ES-I3 (cell line): ENCODE data around the gene EPHA2.
A peak's percentile ranks its signal among the peaks of the same experiment; 100 is the strongest.
"Not testable (repeated sequence)": the region's sequence is repeated elsewhere in the genome, so short reads cannot be mapped to it uniquely, and the experiment has no call there.

ENCODE experiments used
- H3K36me3 ChIP-seq: 2 replicates; pipeline ENCODE4 v1.6.1; 2013; ENCODE audit warnings: mild to moderate bottlenecking, low read length, control low read depth, moderate library complexity; ENCODE audit not compliant: insufficient read depth
- H3K4me1 ChIP-seq: 2 replicates; pipeline ENCODE4 v1.6.1; 2013; ENCODE audit warnings: mild to moderate bottlenecking, control low read depth, low read length; ENCODE audit not compliant: insufficient read depth
- H3K9ac ChIP-seq: 2 replicates; pipeline ENCODE4 v1.6.1; 2013; ENCODE audit warnings: low read depth, mild to moderate bottlenecking, low read length, moderate library complexity
- H3K9me3 ChIP-seq: 2 replicates; pipeline ENCODE4 v1.6.1; 2013; ENCODE audit warnings: mild to moderate bottlenecking, low read length, moderate library complexity; ENCODE audit not compliant: control insufficient read depth, insufficient read depth

The EPHA2 gene

DNA sequence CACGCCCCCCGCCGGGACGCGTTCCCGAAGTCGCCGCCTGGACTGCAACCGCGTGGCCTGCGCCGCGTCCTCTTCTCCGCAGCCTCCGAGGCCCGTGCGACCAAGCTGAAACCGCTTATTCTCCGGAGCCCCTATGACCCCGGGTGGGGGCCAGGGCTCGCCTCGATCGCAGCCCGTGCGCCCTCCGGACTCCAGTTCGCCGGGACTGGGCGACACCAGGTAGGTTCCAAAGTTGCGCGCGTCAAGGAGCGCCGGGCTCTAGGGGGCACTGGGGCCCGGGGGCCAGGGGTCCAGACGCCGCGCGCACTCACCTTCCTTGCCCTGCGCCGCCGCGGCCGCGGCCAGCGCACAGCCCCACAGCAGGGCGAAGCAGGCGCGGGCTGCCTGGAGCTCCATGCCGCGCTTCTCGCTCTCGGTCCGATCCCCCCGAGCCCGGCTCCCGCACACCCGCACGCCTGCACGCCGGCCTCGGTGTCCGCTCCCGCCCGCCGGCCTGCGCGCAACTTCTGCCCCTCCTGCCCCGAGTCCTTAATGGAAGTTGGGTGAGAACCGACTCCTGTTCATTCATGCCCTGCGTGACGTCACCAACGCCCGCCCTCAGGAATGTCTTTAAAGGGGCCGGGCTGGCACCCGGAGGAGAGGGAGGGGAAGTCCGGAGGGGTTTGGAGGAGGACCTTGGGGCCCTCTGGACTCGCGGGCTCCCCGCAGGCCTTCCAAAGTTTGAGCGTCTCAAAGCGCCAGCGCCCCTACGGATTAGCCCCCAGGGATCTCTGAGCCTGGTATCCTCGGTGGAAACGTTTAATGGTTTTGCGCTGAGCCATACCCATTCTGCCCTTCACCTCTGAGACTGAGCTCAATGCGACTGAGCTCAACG is at the start of gene EPHA2:
TSS of gene EPHA2 (minus strand) at position 533 of the 874 bp plus-strand sequence. CDS start at position 396, 137 bp downstream.
- Histone ChIP-seq H3K9ac (peak within 1 kb of the TSS; percentile 84), H3K4me1 (peaks cover 25% of the 10 kb centered on the region), H3K9me3 (no peaks in the 10 kb centered on the region), H3K36me3 (peaks cover 4% of the 10 kb centered on the region; the same call in 1 of the 2 replicates)

DNA sequence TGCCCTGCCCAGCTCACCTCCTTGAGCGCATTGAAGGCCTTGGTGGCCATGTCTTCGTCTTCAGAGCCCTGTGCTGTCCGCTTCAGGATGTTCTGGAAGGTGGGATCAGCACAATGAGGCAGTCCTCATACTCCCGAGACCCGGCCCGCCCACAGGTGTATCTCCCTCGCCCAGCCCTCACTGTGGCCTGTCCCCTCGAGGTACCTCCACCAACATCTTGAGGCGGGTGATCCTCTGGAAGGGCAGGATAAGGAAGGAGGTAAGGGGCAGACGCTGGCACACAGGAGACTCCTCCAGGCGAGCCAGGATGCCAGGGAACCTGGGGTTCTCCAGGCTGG is 49.4 kb upstream of the EPHA2 start:
- Histone ChIP-seq H3K4me1 (no peaks in the 10 kb centered on the region; the same call in 1 of the 2 replicates), H3K9ac (no peak overlapping the region), H3K9me3 (no peaks in the 10 kb centered on the region), H3K36me3 (no peaks in the 10 kb centered on the region)

DNA sequence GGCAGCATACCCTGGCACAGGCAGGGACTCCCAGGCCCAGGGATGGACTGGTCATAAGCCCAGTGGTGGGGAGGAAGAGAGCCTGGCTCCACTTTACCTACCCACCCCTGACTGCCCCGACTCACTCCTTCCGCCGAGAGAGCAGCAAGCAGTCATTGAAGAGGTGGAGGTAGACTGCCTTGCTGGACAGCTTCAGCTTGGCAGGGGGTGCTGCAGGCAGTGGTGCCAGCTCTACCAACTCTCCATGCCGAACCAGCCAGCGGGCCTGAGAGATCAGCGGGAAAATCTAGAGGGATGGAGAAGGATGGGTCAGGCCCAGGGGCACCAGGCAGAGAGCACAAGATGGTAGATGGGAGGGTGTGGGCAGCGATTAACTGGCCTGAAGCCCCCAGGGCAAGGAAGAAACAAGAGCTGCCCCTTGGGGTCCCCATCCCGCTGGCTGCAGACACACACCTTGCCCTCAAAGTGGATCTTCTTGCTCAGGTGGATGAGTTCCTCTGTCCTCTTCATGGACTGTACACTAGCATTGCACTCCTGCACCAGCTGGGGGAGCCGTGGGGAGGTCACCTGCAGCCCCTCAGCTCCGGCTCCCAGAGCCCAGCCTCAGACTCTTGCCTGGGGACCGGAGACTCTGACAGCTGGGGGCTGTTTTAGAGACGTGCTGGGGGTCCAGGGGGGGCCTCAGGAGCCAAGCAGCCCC is 48.9 kb upstream of the EPHA2 start:
- H3K4me1 ChIP-seq: no peaks in the 10 kb centered on the region; the same call in 1 of the 2 replicates
- H3K9me3 ChIP-seq: no peaks in the 10 kb centered on the region
- no peak overlapping the region for H3K9ac ChIP-seq
- H3K36me3 ChIP-seq: no peaks in the 10 kb centered on the region

DNA sequence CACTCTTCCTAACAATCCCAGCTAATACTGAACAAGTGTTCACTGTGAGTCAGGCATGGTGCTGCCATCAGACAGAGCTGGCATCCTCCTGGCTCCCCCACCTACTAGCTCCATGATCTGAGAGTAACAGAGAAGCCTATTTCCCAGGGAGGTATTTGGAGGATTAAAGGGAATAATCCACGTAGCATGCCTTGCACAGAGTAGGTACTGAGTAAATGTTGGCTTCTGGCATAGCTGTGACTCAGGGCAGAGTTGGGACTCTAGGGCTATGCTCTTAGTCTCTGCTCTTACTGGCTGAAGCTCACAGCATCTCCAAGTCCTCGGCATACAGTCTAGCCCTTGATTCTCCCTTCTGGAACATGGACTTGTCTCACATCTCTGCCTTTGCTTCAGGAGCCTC is 48.3 kb upstream of the EPHA2 start:
- Histone ChIP-seq H3K9me3 (no peaks in the 10 kb centered on the region), H3K4me1 (no peaks in the 10 kb centered on the region; the same call in 1 of the 2 replicates), H3K36me3 (no peaks in the 10 kb centered on the region), H3K9ac (no peak overlapping the region)

DNA sequence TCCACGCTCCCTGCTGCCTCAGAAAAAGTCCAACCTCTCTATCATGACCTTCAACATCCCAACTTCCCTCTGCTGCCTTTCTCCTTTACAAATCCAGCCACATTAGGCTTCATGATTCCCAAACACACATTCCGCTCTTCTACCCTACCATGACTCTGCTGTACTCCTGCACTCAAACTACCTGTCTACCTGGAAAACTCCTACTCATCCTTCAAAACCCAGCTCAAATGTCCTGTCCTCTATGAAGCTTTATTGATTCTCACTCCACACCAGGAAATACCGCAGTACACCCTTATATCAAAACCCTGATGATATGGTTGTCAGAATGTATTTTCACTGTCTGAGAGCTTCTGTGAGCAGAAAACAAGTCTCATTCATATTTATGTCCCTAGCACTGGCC is 47.7 kb upstream of the EPHA2 start:
- Histone ChIP-seq H3K4me1 (no peaks in the 10 kb centered on the region; the same call in 1 of the 2 replicates), H3K9me3 (no peaks in the 10 kb centered on the region), H3K9ac (no peak overlapping the region), H3K36me3 (no peaks in the 10 kb centered on the region)

DNA sequence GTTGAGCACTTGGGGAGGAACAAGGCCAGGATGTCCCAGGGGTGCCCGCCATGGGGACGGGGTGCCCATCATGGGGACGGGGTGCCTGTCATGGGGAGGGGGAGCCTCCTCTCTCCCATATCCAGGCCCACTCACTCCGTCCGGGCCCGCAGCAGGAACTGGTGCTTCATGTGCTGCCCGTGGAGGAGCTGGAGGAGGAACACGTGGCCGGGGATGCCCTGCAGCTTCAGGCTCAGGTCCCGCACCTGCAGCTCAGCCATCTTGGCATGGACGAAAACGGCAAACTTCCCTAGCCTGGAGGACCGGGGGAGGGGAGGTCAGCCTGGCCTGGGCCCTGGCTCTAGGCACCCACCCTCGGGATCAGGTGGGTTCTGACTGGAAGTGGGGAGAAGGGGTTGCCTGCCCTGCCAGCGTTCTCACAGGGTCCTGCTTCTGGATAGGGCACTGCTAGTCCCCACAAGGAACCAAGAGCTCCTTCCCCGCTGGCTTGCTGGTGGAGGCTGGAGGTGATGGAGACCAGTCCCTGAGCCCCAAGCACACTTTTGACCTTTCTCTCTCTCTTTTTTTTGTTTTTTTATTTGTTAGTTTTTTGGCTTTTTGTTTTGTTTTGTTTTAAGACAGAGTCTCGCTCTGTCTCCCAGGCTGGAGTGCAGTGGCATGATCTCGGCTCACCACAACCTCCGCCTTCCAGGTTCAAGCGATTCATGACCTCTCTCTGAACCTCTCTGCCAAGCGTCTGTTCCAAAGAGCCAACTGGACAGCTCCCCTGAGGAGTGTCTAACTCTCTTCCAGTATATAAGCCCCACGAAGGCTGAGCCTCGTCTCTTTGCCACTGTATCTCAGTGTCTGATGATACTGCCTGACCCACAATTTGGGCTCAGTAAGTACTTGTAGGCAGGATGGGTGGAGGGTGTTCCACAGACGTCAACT is 46.7 kb upstream of the EPHA2 start:
- H3K9ac ChIP-seq: no peak overlapping the region
- no peaks in the 10 kb centered on the region for H3K9me3 ChIP-seq
- no peaks in the 10 kb centered on the region for H3K4me1 ChIP-seq
- H3K36me3 ChIP-seq: no peaks in the 10 kb centered on the region

DNA sequence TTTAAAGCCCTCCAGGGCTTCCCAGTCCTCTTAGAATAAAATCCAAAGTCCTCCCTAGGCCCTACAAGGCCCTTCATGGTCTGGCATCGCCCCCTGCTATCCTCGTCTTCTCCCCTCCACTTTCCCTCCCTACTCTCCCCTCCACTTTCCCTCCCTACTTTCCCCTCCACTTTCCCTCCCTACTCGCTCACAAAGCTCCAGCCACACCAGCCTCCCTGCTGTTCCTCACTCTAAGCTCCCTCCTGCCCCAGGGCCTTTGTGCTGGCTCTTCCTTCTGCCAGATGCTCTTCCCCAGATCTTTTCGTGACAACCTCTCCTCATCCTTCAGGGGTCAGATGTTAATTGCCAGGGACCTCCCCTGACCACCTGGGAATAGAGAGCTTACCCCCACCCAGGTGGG is 43.8 kb upstream of the EPHA2 start:
- H3K4me1 ChIP-seq: no peaks in the 10 kb centered on the region
- H3K9ac ChIP-seq: no peak overlapping the region
- no peaks in the 10 kb centered on the region for H3K36me3 ChIP-seq
- H3K9me3 ChIP-seq: no peaks in the 10 kb centered on the region

DNA sequence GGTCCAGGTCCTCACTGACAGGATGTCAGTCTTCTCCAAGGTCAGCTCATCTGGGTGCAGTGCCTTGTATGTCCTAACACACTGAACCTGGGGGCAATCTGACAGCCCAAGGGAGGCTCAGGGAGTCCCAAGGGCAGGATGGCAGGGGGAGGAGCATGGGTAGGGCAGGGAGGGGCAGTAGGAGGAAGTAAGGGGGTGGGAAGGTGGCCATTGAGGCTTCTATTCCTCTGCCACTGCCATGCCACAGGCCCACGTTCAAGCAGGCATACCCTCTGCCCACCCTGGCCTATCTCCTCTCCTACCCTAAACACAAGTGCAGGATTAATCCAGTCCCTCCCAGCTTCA is 43.3 kb upstream of the EPHA2 start:
- no peaks in the 10 kb centered on the region for H3K9me3 ChIP-seq
- H3K4me1 ChIP-seq: no peaks in the 10 kb centered on the region
- no peaks in the 10 kb centered on the region for H3K36me3 ChIP-seq
- no peak overlapping the region for H3K9ac ChIP-seq

DNA sequence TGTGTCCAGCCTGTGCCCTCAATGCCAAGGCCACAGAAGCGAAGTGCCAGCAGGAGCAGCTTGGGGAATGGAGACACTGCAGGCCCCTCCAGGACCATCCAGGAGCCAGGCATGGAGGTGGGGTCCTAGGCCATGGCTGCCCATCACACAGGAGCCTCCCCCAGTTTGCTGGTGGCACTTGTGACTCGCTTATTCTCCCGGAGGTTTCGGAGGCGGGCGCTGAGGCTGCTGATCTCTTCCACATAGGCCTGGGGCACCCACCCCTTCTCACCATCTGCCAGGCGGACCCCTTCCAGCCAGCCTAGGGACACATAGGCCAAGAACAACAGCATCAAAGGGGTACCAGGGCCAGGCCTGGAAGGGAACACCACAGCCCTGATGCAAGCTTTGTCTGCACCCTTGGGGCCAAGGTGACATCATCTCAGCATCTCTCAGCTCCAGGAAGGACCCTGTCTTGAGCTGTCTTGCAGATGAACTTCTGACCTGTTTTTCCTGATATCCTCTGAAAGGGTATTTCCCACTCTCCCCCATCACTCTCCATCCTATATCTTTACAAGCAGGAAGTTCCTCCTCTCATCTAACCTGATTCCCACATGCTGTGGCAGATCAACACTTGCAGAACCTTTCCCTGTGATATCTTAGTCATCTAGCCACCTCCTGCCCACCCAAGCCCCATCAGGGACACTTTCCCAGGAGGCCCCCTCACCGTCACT is 42.7 kb upstream of the EPHA2 start:
- H3K4me1 ChIP-seq: no peaks in the 10 kb centered on the region
- no peaks in the 10 kb centered on the region for H3K9me3 ChIP-seq
- no peaks in the 10 kb centered on the region for H3K36me3 ChIP-seq
- H3K9ac ChIP-seq: no peak overlapping the region

DNA sequence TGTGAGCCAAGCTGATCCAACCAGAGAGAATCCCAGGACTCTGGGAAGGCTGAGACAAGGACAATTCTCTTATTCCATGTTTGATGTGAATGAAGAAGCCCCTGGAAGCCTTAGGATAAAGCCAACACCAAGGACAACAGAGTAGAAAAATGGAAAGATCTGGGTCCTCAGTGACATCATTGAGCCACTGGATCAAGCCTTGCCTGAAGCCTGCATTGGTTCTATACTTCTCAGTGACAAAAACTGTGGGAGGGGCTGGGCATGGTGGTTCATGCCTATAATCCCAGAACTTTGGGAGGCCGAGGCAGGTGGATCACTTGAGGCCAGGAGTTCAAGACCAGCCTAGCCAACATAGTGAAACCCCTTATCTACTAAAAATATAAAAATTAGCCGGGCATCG is 41.0 kb upstream of the EPHA2 start:
- Histone ChIP-seq H3K4me1 (no peaks in the 10 kb centered on the region), H3K9ac (no peak overlapping the region), H3K9me3 (no peaks in the 10 kb centered on the region), H3K36me3 (no peaks in the 10 kb centered on the region)

DNA sequence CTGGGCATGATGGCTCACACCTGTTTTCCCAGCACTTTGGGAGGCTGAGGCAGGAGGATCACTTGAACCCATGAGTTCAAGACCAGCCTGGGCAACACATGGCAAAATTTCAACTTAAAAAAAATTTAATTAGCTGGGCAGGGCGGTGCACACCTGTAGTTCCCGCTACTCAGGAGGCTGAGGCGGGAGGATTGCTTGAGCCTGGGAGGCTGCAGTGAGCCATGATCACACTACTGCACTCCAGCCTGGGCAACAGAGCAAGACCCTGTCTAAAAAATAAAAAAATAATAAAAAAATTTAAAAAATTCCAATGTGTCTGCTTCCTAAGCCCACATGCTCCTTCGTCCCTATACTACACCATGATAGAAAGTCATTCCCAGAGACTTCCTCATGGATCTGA is 40.3 kb upstream of the EPHA2 start:
- H3K4me1 ChIP-seq, H3K36me3 ChIP-seq, H3K9me3 ChIP-seq: not testable (repeated sequence)

DNA sequence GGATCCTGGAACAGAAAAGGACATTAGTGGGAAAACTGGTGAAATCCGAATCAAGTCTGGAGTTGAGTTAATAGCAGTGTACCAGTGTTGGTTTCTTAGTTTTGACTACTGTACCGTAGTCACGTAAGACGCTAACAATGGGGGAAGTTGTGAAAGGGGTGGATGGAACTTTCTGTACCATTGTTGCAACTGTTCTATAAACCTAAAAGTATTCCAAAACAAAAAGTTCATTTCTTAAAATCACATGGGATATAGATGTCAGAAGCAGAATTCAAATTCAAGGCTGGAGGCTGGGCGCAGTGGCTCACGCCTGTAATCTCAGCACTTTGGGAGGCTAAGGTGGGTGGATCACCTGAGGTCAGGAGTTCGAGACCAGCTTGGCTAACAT is 39.6 kb upstream of the EPHA2 start:
- Histone ChIP-seq H3K9ac (no peak overlapping the region), H3K9me3 (no peaks in the 10 kb centered on the region), H3K4me1 (no peaks in the 10 kb centered on the region), H3K36me3 (no peaks in the 10 kb centered on the region)

More for the DNA sequence above, 40.3 kb upstream of the EPHA2 start:
- H3K9ac ChIP-seq: not testable (repeated sequence)

DNA sequence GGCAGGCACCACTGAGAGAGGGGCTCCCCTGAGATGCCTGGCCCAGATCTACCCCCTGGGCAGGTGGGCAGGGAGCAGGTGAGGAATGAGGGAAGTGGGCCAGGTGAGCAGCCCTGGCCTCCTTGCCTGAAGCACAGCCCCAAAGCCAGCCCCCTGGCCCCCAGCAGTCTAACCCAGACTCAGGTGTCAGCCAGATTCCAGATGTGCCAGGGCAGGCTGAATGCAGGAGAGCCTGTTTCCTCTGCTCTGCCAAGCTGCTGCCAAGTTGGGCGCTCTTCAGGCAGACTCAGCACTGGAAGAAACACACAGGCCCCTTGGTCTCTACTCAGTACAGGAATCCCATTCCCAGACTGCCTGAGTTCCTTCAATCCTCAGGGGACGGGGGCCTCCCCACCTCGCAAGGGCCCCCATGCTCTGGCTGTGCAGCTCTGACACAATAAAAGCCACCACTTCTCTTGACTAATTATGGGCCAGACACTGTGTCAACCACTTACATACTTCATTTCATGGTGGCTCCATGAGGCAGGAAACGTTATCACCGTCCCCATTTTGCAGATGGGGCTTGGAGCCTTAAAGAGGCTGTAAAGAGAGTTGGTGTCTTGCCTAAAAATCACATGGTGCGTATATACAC is 36.2 kb upstream of the EPHA2 start:
- Histone ChIP-seq H3K36me3 (no peaks in the 10 kb centered on the region), H3K9ac (no peak overlapping the region), H3K4me1 (peaks cover 6% of the 10 kb centered on the region; the same call in 1 of the 2 replicates), H3K9me3 (no peaks in the 10 kb centered on the region)
